ENCODE data around the gene MYO1D.

DNA sequence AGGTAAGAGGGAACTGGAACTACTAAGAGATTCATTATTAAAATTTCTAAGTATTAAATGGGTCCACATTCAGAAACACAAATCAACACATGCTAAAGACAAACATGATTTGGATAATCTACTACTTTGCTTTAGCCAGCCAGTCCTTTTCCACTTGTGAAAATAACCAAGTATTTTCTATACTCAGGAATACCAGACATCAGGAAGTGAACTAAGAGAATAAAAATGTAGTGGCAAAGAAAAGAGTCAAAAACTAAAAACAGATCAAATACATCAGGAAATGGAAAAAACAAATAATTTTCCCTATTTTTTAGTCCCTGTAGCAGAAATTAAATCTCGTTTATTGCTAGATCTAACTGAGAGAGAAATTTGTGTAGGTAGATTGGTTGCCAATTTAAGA lies 78.0 kb downstream of the MYO1D start:
- TF ChIP-seq, protein P1, sequence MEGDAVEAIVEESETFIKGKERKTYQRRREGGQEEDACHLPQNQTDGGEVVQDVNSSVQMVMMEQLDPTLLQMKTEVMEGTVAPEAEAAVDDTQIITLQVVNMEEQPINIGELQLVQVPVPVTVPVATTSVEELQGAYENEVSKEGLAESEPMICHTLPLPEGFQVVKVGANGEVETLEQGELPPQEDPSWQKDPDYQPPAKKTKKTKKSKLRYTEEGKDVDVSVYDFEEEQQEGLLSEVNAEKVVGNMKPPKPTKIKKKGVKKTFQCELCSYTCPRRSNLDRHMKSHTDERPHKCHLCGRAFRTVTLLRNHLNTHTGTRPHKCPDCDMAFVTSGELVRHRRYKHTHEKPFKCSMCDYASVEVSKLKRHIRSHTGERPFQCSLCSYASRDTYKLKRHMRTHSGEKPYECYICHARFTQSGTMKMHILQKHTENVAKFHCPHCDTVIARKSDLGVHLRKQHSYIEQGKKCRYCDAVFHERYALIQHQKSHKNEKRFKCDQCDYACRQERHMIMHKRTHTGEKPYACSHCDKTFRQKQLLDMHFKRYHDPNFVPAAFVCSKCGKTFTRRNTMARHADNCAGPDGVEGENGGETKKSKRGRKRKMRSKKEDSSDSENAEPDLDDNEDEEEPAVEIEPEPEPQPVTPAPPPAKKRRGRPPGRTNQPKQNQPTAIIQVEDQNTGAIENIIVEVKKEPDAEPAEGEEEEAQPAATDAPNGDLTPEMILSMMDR (IDR thresholded peaks at IDR 0.05): no peak
- TF ChIP-seq EZH2 (IDR thresholded peaks at IDR 0.05; ENCODE audit: borderline replicate concordance, insufficient read depth, low read depth, low read length, poor library complexity, severe bottlenecking): no peak
